DOHH2 (cell line): Measurements from ENCODE around the gene EPHA2.

Experiments used
- CTCF ChIP-seq: fragments of 200-600 bp; sonication (generic); IDR thresholded peaks from one replicate; pipeline ENCODE4 v1.5.1; 2014; ENCODE audit warnings: antibody characterized with exemption, mild to moderate bottlenecking, low read depth, low read length; ENCODE audit not compliant: poor library complexity, severe bottlenecking
- EZH2phosphoT487 ChIP-seq: fragments of 200-600 bp; sonication (generic); IDR thresholded peaks from 2 replicates; pipeline ENCODE4 v1.6.1; 2017; ENCODE audit warnings: borderline replicate concordance, mild to moderate bottlenecking, antibody characterized with exemption, low read length, moderate library complexity, mixed read lengths

- no peak for TF ChIP-seq CTCF
- no peak for TF ChIP-seq EZH2phosphoT487
Measured at GRCh38 chr1:16158993-16159831, 3.3 kb upstream of the EPHA2 start.
